ENCODE measurements around the gene CLPSL2. TPM values are rescaled to one million over a fixed set of nuclear protein-coding genes. Genes with fewer than 3 reads are reported as not detected.

CLPSL2 gene
- total RNA-seq, 2 donors from 2014 or later: not detected

DNA sequence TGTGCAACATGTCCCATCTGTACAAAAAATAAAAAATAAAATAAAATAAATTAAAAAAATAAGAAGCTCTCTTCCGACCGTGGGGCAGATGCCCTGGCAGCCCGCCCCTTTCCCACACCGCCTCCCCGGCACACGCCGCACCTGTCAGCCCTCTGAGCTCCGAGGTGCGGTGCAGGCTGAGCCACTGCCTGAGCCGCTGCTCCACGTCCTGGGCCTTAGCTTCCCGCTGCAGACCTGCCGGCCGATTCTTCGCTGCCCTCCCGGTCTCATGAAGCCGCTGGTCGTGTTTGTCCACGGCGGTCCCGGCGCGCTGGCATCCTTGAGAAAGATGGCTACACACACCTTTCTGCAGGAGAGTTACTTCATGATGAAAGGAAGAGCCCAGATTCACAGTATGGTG lies 10.7 kb upstream of the CLPSL2 start:
- no peaks in the 10 kb centered on the region for H3K9me3 ChIP-seq
- H3K36me3 ChIP-seq: no peaks in the 10 kb centered on the region
- no peaks in the 10 kb centered on the region for H3K27me3 ChIP-seq
- DNase-seq (ENCODE audit: low spot score): no peak
- H3K4me3 ChIP-seq: no peak overlapping the region
- H3K27ac ChIP-seq: no peak overlapping the region
- no peak for TF ChIP-seq CTCF (IDR thresholded peaks at IDR 0.05)
- H3K4me1 ChIP-seq: no peaks in the 10 kb centered on the region

- Histone ChIP-seq H3K9me3 (no peaks in the 10 kb centered on the region), H3K4me3 (no peak overlapping the region), H3K27ac (no peak overlapping the region), H3K36me3 (no peaks in the 10 kb centered on the region), H3K4me1 (no peaks in the 10 kb centered on the region), H3K27me3 (no peaks in the 10 kb centered on the region)
- no peak for DNase-seq (ENCODE audit: low spot score)
- no peak for TF ChIP-seq CTCF (IDR thresholded peaks at IDR 0.05)
Observed at GRCh38 chr6:35769211-35769610, 7.2 kb upstream of the CLPSL2 start.

DNA sequence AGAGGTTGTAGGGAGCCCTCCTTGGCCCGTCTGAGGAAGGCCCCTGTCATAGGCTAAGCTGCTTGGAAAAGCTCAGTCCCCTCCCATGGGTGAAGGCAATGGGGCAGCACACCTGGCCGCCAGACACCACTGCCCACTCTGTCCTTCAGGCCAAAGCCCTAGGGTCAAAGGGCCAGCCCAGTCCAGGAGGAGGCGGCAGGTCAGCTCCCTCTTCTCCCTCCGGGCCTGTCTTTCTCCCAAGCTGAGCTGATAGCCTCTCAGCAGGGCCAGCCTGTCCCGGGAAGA lies 5.1 kb upstream of the CLPSL2 start:
- Histone ChIP-seq H3K27me3 (peaks cover 4% of the 10 kb centered on the region in 2 donors), H3K4me1 (peaks cover 0 to 1% of the 10 kb centered on the region in 2 donors), H3K36me3 (no peaks in the 10 kb centered on the region), H3K4me3 (no peak overlapping the region), H3K27ac (no peak overlapping the region), H3K9me3 (no peaks in the 10 kb centered on the region)
- no peak for DNase-seq (ENCODE audit: low spot score)
- TF ChIP-seq CTCF (IDR thresholded peaks at IDR 0.05): no peak

- Histone ChIP-seq H3K36me3 (no peaks in the 10 kb centered on the region), H3K9me3 (no peaks in the 10 kb centered on the region), H3K4me1 (peaks cover 0 to 7% of the 10 kb centered on the region in 2 donors), H3K27me3 (peaks cover 4 to 7% of the 10 kb centered on the region in 2 donors), H3K27ac (no peak overlapping the region), H3K4me3 (no peak overlapping the region)
- no peak for TF ChIP-seq CTCF (IDR thresholded peaks at IDR 0.05)
- DNase-seq (ENCODE audit: low spot score): no peak
Observed at GRCh38 chr6:35774116-35774794, 2.1 kb upstream of the CLPSL2 start.

DNA sequence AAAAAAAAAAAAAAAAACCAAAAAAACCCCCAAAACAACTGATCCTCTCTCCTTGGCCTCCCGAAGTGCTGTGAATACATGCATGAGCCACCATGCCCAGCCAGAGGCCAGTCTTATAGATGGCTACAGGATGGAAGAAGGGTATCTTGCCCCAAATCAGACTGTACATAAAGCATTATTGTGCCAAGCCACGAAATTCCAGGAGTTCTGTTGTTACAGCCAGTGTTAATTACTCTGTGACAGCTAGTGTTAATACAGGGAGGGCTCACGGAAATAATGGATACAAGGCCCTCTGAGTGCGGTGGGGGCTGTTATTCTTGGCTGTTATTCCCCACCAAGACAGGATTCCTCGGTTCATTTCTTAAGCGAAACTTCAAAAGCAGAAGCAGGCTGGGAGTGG lies 1.4 kb upstream of the CLPSL2 start:
- TF ChIP-seq CTCF (IDR thresholded peaks at IDR 0.05): no peak
- no peak overlapping the region for H3K4me3 ChIP-seq
- peaks cover 0 to 7% of the 10 kb centered on the region in 2 donors for H3K4me1 ChIP-seq
- no peak overlapping the region for H3K27ac ChIP-seq
- no peaks in the 10 kb centered on the region for H3K9me3 ChIP-seq
- DNase-seq (ENCODE audit: low spot score): no peak
- H3K36me3 ChIP-seq: no peaks in the 10 kb centered on the region
- H3K27me3 ChIP-seq: peaks cover 4 to 7% of the 10 kb centered on the region in 2 donors

Data from right atrium auricular region (tissue), 2 donors.